ENCODE results near the gene LMOD1.
"Not testable (repeated sequence)": the region's sequence is repeated elsewhere in the genome, so short reads cannot be mapped to it uniquely, and the experiment has no call there.

Gene LMOD1

DNA sequence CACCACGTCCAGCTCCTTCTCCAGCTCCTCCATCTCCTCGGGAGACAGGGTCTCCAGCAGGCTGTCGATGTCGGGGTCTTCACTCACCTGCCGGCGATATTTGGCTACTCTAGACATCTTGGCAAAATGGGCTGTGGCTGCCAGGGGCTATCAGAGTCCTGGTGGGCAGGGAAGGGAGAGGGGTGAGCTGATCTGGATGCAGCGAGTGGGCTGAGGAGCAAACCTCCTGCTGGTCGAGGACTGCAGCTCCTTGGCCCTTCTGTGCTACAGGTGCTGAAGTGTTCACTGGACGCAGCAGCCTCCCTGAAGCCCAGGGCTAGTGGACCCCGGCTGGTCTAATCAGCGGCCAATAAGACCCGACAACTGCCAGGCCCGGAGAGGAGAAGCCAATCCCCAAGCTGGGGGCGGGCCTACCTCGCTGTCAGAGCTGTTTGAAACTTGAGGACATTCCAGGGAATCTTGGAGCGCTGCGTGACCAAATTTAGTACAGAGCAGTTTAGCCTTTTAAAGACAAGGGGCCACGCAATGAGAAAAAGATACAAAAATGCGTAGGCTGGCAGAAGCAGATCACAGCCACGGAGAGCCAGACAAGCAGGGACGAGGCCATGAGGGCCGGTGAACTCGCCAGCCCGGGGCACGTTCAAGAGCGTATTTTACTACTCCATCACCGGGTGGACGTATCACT, at the start of gene LMOD1:
Gene LMOD1, minus strand, starts transcription at position 325 of the 685 bp plus-strand sequence. Its CDS starts 208 bp downstream, at position 117.
- in situ Hi-C loops (cut with HindIII; ENCODE audit: low sequenced_read_pairs) = loop anchor here (5.0 kb wide), 1 partner anchor 34 kb away; no protein-coding TSS in a partner anchor

DNA sequence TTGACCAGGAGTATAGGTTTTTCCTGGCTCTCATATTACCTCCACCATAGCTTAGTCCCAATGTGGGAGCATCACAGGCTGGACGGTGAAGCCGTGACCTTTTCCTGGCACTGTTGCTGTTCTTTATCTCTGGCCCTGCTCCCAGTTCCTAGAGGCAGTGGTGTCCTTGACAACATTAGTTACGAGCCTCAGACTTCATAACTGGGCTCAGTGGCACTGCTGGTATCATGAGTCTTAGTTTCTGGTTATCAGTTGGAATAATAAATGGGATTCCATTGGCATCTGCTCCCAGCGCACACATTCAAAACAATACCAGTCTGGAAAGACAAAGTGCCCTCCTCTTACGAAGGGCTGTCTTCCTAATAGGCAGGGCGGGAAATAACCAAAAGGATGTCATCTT, 44.1 kb upstream of the LMOD1 start:
- in situ Hi-C loops (cut with HindIII; ENCODE audit: low sequenced_read_pairs) = no loop called here

DNA sequence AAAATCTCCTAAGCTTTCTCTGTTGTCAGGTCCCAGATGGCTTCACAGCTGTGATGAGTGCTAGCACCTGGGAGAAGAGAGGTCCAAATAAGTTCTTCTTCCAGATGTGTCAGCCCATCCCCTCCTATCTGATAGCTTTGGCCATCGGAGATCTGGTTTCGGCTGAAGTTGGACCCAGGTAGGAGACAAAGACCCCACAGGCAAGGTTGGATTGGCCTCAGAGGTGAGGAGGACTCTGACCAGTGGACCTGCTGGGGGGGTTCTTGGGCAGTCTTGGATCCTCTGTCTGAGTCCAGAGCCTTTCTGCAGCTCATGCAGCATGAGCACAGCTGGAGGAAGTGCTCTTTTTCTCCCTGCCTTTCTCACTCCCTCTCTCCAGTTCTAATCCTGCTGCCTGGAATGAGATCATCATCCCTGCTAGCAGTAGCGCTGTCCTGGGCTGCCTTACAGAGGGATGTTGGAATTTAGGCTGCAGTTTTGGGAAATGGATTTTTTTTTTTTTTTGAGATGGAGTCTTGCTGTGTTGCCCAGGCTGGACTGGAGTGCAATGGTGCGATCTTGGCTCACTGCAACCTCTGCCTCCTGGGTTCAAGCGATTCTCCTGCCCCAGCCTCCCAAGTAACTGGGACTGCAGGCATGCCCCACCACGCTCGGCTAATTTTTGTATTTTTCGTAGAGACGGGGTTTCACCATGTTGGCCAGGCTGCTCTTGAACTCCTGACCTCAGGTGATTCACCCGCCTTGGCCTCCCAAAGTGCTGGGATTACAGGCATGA, 43.2 kb upstream of the LMOD1 start:
- in situ Hi-C loops (cut with HindIII; ENCODE audit: low sequenced_read_pairs) = no loop called here

DNA sequence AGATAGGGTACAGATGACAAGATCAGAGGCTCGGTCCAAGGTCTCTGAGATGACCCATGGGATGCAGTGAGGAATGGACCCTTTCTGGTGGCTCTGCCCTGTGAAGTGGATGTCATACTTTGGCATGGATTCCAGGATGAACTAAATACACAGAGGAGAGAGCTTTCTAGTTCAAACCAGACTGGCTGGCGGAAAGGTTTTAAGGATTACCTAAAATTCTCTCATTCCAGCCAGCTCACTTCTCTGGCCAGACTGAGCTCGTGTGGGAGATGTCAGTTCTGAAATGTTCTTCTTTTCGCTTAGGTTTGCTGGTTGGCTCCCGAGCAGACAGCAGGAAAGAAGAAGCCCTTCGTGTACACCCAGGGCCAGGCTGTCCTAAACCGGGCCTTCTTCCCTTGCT, 42.3 kb upstream of the LMOD1 start:
- in situ Hi-C loops (cut with HindIII; ENCODE audit: low sequenced_read_pairs) = no loop called here

DNA sequence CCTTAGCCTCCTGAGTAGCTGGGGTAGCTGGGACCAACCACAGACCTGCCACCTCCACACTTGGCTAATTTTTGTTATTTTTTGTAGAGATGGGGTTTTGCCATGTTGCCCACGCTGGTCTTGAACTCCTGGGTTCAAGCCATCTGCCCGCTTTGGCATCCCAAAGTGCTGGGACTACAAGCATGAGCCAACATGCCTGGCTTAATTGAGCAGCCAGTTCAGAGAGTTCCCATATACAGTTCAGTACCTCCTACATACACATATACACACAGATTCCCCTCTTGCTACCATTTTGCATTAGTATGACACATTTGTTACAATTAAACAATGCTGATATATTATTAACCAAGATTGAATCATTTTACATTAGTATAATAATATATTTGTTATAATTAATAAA, 39.0 kb upstream of the LMOD1 start:
- in situ Hi-C loops (cut with HindIII; ENCODE audit: low sequenced_read_pairs) = no loop called here

DNA sequence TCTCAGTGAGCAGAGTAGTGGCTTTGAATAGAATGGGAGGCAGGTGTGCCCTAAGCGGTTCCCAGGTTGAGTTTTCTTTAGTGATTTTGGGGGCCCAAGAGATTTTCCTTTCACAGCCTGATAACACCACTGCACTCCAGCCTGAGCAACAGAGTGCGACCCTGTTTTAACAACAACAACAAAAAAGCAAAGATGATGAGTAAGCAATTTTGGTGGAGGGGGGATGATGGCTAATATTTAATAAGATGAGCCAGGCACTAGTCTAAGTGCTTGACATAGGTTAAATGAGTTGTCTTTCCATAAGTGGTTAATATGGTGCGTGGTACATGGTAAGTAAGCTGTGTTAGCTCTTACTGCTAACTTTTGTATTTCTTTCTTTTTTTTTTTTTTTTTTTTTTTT, 38.1 kb upstream of the LMOD1 start:
- in situ Hi-C loops (cut with HindIII; ENCODE audit: low sequenced_read_pairs) = no loop called here

DNA sequence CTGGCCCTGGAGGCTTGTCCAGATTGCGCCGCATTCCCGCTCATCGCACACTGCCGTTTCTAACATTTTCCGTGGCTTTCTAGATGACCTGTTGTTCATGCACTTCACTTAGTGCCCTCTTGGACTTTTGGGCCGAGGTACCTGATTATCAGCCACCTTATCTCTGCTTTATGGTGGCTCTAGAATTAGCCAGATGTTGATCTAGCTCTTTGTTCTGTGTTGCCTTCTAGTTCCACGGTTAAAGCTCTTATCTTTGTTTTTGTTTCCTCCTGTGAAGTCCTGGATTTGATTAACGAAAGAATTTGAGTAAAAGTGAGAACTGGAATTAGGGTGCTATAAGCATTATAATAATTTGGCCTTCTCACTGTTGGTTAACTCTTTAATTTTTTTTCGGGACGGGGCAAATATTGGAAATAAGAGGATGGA, 37.0 kb upstream of the LMOD1 start:
- in situ Hi-C loops (cut with HindIII; ENCODE audit: low sequenced_read_pairs) = no loop called here

DNA sequence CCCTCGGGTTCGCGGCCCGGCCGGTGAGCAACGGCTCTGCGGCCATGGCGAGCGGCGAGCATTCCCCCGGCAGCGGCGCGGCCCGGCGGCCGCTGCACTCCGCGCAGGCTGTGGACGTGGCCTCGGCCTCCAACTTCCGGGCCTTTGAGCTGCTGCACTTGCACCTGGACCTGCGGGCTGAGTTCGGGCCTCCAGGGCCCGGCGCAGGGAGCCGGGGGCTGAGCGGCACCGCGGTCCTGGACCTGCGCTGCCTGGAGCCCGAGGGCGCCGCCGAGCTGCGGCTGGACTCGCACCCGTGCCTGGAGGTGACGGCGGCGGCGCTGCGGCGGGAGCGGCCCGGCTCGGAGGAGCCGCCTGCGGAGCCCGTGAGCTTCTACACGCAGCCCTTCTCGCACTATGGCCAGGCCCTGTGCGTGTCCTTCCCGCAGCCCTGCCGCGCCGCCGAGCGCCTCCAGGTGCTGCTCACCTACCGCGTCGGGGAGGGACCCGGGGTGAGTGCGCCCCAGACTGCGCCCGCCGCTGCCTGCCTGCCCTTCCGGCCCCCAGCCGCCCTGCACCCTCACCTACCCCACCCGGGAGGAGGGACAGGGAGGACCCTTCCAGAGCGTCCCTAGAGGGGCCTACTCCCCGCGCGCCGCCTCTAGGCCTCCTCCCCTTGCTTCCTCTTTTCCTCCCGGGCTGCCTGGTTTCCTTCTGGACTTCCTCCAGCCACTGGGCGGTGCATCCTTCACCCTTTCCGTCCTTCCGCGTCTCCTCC, 36.5 kb upstream of the LMOD1 start, which contains the start of gene RNPEP:
Gene RNPEP, plus strand, starts transcription at position 26 of the 757 bp plus-strand sequence. Its CDS starts 19 bp downstream, at position 45.
- in situ Hi-C loops (cut with HindIII; ENCODE audit: low sequenced_read_pairs) = no loop called here

DNA sequence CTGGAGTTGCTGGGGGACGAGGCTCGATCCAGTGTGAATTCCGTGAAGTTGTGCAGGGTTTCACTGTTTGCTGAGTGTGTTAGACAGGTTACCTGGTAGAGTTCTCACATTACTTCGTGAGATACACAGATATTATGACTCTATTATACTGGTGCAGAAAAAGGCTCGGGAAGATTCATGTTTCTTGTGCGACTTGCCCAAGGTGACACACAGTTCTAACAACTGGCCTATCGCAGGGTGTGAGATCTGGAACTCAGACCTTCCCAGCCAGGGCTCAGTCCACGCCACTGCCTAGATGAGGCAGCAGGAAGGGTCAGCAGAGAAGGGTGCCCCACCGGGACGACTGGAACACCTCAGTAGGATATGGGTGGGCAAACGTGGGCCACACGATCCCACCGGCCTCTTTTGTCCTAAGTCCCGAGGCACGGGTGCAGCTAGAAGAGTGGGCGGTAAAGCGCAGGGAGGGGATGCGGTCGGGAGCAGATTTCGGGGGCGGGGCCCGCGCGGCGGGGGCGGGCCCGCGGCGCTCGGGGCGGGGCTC, 35.8 kb upstream of the LMOD1 start:
- in situ Hi-C loops (cut with HindIII; ENCODE audit: low sequenced_read_pairs) = no loop called here

DNA sequence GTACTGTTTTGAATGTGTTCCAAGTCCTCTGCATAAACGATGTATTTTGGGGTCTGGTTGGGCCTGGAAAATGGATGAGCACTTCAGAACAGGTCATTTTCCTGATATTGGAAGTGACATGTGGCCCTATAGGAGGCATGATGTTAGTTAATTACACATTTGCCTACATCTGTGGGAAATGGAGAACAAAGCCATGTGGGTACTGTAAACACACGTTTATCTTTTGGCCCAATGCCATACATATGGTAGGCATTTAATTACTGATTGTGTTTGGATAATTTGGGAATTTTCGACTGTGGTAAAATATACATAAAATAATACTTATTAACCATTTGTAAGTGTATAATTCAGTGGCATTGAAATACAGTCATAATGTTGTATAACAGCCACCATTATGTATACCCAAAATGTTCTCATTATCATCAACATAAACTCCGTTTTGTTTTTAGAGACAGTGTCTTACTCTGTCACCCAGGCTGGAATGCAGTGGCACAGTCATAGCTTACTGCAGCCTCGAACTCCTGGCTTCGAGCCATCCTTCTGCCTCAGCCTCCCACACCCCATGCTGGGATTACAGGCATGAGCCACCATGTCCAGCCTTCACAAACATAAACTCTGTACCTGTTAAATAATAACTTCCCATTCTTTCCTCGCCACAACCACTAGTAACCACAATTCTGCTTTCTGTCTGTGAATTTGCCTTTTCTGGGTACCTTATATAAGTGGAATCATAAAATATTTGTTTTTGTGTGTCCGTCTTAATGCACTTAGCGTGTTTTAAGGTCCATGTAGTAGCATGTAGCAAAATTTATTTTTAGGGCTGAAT, 24.2 kb upstream of the LMOD1 start:
- in situ Hi-C loops (cut with HindIII; ENCODE audit: low sequenced_read_pairs) = no loop called here

DNA sequence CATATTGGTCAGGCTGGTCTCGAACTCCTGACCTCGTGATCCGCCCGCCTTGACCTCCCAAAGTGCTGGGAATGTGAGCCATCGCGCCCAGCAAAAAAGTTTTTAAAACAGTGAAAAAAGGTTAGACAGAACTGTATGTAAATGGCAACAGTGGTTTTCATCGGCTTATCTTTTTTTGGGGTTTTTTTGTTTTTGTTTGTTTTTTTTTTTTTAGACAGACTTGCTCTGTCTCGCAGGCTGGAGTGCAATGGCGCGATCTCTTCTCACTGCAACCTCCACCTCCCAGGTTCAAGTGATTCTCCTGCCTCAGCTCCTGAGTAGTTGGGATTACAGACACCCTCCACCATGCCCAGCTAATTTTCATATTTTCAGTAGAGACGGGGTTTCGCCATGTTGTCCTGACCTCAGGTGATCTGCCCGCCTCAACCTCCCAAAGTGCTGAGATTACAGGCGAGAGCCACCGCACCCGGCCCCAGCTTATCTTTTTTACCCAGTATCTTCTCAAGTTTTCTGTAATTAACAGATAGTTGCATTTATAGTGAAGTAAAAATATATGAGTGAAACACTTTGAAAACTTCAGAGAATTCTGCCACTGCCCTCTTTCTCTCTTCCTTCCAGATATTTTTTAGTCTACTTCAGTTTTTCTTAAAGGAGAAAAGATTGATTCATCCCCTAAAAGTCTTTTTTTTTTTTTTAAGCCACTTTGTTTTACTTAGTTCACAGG, 22.0 kb upstream of the LMOD1 start:
- in situ Hi-C loops (cut with HindIII; ENCODE audit: low sequenced_read_pairs) = no loop called here

DNA sequence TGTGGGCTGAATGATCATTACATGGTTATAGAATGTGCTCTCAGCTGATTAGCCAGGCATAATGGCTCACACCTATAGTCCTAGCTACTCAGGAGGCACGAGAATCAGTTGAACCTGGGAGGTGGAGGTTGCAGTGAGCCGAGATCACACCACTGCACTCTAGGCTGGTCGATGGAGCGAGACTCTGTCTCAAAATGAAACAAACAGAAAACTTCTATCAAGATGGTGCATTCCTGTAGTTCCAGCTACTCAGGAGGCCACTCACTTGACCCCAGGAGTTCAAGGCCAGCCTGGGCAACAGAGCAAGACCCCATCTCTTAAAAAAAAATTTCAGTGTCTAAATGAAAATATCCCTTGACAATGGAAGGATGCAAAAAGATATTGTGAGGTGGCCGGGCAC, 19.8 kb upstream of the LMOD1 start:
- in situ Hi-C loops (cut with HindIII; ENCODE audit: low sequenced_read_pairs) = no loop called here

DNA sequence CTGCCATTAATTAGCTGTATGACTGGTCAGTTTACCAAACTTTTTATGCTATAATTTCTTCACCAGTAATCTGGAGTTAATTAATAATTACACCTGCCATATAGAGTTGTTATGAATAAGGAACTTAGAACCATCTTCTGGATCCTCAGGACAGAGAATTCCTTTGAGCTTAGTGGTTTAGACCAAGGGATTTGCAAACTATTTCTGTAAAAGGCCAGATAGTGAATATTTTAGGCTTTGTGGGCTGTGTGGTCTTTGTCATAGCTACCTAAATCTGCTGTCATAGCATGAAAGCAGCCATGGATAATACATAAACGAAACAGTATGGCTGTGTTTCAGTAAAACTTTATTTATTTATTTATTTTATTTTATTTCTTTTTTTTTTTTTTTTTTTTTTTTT, 17.9 kb upstream of the LMOD1 start:
- in situ Hi-C loops (cut with HindIII; ENCODE audit: low sequenced_read_pairs) = no loop called here

DNA sequence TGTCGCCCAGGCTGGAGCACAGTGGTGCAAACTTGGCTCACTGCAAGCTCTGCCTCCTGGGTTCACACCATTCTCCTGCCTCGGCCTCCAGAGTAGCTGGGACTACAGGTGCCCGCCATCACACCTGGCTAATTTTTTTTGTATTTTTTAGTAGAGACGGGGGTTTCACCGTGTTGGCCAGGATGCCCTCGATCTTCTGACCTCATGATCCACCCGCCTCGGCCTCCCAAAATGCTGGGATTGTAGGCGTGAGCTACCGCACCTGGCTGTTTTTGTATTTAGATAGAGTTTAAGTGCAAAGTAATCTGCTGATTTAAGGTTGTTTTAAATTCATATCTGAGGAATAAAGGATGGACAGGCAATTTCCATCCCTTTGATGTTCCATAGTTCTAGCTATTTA, 16.0 kb upstream of the LMOD1 start:
- in situ Hi-C loops (cut with HindIII; ENCODE audit: low sequenced_read_pairs) = not testable (repeated sequence)

DNA sequence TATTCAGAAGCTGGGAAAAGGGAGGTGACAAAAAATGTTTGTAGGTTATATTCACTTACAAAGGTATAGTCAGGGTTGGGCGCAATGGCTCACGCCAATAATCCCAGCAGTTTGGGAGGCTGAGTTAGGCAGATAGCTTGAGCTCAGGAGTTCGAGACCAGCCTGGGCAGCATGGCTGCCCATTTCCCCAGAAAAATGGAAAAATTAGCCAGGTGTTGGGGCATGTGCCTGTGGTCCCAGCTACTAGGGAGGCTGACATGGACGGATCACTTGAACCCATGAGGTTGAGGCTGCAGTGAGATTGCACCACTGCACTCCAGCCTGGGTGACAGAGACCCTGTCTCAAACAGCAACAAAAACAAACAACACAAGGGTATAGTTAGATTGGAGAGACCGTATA, 12.0 kb upstream of the LMOD1 start:
- in situ Hi-C loops (cut with HindIII; ENCODE audit: low sequenced_read_pairs) = loop anchor here (10.0 kb wide), 1 partner anchor 114 kb away; no protein-coding TSS in a partner anchor

DNA sequence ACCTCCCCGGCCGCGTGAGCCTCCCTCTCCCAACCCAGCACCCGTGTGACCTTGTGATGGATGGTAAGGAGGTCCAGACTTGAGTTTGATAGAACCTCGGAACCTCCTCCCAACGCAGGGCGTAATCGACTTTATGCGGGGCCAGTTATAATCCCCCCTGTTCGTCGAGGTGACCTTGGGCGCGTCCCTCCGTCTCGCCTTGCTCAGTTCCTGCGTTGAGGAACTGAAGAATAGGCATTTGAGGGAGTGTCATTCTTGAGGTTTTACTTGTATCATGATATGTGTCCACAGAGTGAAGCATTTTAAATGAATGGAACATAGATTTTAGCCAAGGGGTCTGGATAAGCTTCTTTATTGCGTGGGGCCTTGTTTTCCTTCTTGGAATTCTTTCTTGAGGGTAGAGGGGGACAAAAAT, 9.4 kb upstream of the LMOD1 start:
- in situ Hi-C loops (cut with HindIII; ENCODE audit: low sequenced_read_pairs) = loop anchor here (10.0 kb wide), 1 partner anchor 111 kb away; no protein-coding TSS in a partner anchor

DNA sequence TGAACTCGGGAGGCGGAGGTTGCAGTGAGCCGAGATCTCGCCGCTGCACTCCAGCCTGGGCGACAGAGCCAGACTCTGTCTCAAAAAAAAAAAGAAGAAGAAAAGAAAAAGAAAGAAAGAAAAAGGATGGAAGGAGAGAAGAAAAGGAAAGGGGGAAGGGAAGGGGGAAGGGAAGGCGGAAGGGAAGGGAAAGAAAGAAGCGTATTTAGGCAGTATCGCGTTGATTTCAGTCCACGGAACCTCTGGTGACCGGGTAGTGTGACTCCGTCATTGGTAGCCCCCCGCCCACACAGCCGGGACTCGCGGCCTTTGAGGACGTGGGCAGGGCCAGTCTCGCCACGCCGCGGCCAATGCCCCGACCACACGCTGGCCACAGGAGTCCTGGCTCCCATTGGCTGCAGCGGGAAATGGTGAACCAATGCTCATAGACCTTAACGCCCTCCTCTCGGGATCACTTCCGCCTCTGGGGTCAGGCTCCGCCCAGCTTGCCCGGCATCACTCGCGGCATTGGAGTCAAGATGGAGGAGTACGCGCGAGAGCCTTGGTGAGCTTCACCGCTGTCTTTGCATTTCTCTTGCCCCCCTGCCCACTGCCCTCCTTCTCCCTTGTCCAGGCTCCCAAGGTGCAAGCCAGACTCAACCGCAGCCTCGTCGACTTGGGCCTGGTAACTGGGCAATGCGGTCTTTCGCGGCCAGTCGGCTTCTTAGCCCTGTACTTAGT, 8.8 kb upstream of the LMOD1 start, which contains the start of gene TIMM17A:
Gene TIMM17A, plus strand, starts transcription at position 495 of the 720 bp plus-strand sequence. Its CDS starts 24 bp downstream, at position 519.
- in situ Hi-C loops (cut with HindIII; ENCODE audit: low sequenced_read_pairs) = loop anchor here (10.0 kb wide), 1 partner anchor 110 kb away; no protein-coding TSS in a partner anchor

DNA sequence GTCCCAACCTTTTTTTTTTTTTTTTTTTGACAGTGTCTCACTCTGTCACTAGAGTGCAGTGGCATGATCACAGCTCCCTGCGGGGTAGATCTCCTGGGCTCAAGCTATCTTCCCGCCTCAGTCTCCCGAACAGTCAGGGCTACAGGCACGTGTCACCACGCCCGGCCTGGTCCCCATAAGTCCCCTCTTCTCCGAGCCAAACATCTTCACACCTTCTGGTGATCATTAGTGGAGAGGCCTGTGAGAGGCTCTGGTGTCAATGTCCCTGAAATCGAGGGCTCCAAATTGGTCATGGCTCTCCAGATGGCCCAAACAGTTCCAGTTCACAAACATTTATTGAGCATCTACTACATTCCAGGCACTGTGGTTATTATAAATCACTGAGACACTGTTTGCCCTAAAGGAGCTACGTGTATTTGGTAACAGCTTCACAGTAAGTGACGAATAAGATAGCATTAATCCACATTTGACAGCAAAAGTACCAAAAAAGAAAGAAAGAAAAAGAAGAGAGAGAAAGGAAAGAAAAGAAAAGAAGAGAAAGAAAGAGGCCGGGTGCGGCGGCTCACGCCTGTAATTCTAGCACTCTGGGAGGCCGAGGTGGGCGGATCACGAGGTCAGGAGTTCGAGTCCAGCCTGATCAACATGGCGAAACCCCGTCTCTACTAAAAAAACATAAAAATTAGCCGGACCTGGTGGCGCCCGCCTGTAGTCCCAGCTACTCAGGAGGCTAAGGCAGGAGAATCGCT, 8.1 kb upstream of the LMOD1 start:
- in situ Hi-C loops (cut with HindIII; ENCODE audit: low sequenced_read_pairs) = loop anchor here (10.0 kb wide), 1 partner anchor 110 kb away; no protein-coding TSS in a partner anchor
